WTC11 (cell line): ENCODE results near the gene PBX3. TPM values are rescaled to one million over a fixed set of nuclear protein-coding genes. Genes with fewer than 3 reads are reported as not detected.

Experiments used
- ATAC-seq: fragments of 200-7000 bp; cut with Tn5 transposase; 2 replicates; pipeline ENCODE4 v1.10.0; 2021; ENCODE audit warnings: mild to moderate bottlenecking, moderate library complexity
- CTCF ChIA-PET: fragments of 300-600 bp; sonication (Branson Sonifier 250); formaldehyde crosslinking; loops from one replicate; lab custom pipeline; 2021; ENCODE audit warnings: antibody characterized with exemption; lab: Charles Lee
- POLR2A ChIA-PET: fragments of 350-600 bp; sonication (Branson Sonifier 250); formaldehyde crosslinking; loops from one replicate; lab custom pipeline; 2021; ENCODE audit warnings: antibody characterized with exemption; lab: Charles Lee
- DNase-seq: peaks from one replicate; pipeline ENCODE4 v3.0.0; 2021; ENCODE audit warnings: low spot score
- H3K27ac Mint-ChIP-seq: 2 replicates; pipeline ENCODE4 v1.8.0; 2021; ENCODE audit warnings: mixed read lengths
- H3K27me3 Mint-ChIP-seq: 2 replicates; pipeline ENCODE4 v1.8.0; 2021; ENCODE audit warnings: low read depth, mild to moderate bottlenecking, moderate library complexity, mixed read lengths
- H3K36me3 Mint-ChIP-seq: 2 replicates; pipeline ENCODE4 v1.8.0; 2021; ENCODE audit warnings: mixed read lengths
- H3K4me1 Mint-ChIP-seq: 2 replicates; pipeline ENCODE4 v1.8.0; 2022; ENCODE audit warnings: mixed read lengths
- H3K4me3 Mint-ChIP-seq: 2 replicates; pipeline ENCODE4 v1.8.0; 2021; ENCODE audit warnings: mild to moderate bottlenecking, moderate library complexity, mixed read lengths
- H3K9me3 Mint-ChIP-seq: 2 replicates; pipeline ENCODE4 v1.8.0; 2021; ENCODE audit warnings: mixed read lengths
- AR ChIP-seq: fragments of 250-450 bp; sonication (Bioruptor Pico); IDR thresholded peaks from 2 replicates; pipeline ENCODE4 v1.9.0; 2021; ENCODE audit warnings: mild to moderate bottlenecking
- ELF4 ChIP-seq: sonication (generic); formaldehyde crosslinking; IDR thresholded peaks from 2 replicates; pipeline ENCODE4 v1.8.1; 2022; ENCODE audit warnings: low read depth, mild to moderate bottlenecking, moderate library complexity, missing genetic modification reagents
- ESRRA ChIP-seq: sonication (generic); formaldehyde crosslinking; IDR thresholded peaks from 2 replicates; pipeline ENCODE4 v1.8.1; 2022; ENCODE audit warnings: mild to moderate bottlenecking, missing genetic modification reagents, borderline replicate concordance
- FOXK1 ChIP-seq: sonication (generic); formaldehyde crosslinking; IDR thresholded peaks from 2 replicates; pipeline ENCODE4 v1.8.0; 2022; ENCODE audit warnings: mild to moderate bottlenecking, moderate library complexity, missing genetic modification reagents
- FOXP1 ChIP-seq: sonication (generic); formaldehyde crosslinking; IDR thresholded peaks from 2 replicates; pipeline ENCODE4 v1.8.0; 2022; ENCODE audit warnings: missing genetic modification reagents, mild to moderate bottlenecking, moderate library complexity, borderline replicate concordance
- JAZF1 ChIP-seq: fragments of 250-450 bp; sonication (Bioruptor Pico); IDR thresholded peaks from 2 replicates; pipeline ENCODE4 v1.9.0; 2021; ENCODE audit warnings: moderate library complexity, mild to moderate bottlenecking, inconsistent platforms
- MAX ChIP-seq: sonication (generic); formaldehyde crosslinking; IDR thresholded peaks from 2 replicates; pipeline ENCODE4 v1.8.0; 2022; ENCODE audit warnings: mild to moderate bottlenecking, missing genetic modification reagents
- PREB ChIP-seq: sonication (generic); formaldehyde crosslinking; IDR thresholded peaks from 2 replicates; pipeline ENCODE4 v1.8.1; 2022; ENCODE audit warnings: mild to moderate bottlenecking, missing genetic modification reagents, moderate library complexity, borderline replicate concordance
- STAT6 ChIP-seq: sonication (generic); formaldehyde crosslinking; conservative IDR thresholded peaks from 2 replicates; pipeline ENCODE4 v1.8.1; 2023; ENCODE audit warnings: mild to moderate bottlenecking, low read depth, missing genetic modification reagents, moderate library complexity
- TCF7 ChIP-seq: sonication (generic); formaldehyde crosslinking; IDR thresholded peaks from 2 replicates; pipeline ENCODE4 v1.8.0; 2022; ENCODE audit warnings: mild to moderate bottlenecking, low read depth, missing genetic modification reagents, moderate library complexity
- USF2 ChIP-seq: sonication (generic); formaldehyde crosslinking; IDR thresholded peaks from 2 replicates; pipeline ENCODE4 v1.8.1; 2023; ENCODE audit warnings: mild to moderate bottlenecking, missing genetic modification reagents, moderate library complexity
- ZNF671 ChIP-seq: fragments of 250-450 bp; sonication (Bioruptor Pico); IDR thresholded peaks from 2 replicates; pipeline ENCODE4 v1.8.0; 2021; ENCODE audit warnings: mild to moderate bottlenecking
- ZSCAN18 ChIP-seq: fragments of 250-450 bp; sonication (Bioruptor Pico); IDR thresholded peaks from 2 replicates; pipeline ENCODE4 v2.1.2; 2022; ENCODE audit warnings: mild to moderate bottlenecking, moderate library complexity
- total RNA-seq: library from RNA; stranded (reverse); gene quantifications from 3 replicates; pipeline ENCODE4 v1.2.3, GENCODE V29; 2021

The PBX3 gene
- total RNA-seq, 1 experiment from 2014 or later = 48.5 TPM

- POLR2A ChIA-PET = no interaction called here
- CTCF ChIA-PET = no interaction called here
- H3K4me3 Mint-ChIP-seq = no peak overlapping the region
- DNase-seq (no peak), ATAC-seq (no peak)
- H3K4me1 Mint-ChIP-seq = peaks cover 15% of the 10 kb centered on the region
- H3K36me3 Mint-ChIP-seq = peaks cover 1% of the 10 kb centered on the region
- no peaks in the 10 kb centered on the region for H3K9me3 Mint-ChIP-seq
- H3K27ac Mint-ChIP-seq = no peak overlapping the region
- peaks cover 23% of the 10 kb centered on the region for H3K27me3 Mint-ChIP-seq
- TF ChIP-seq JAZF1 (CRISPR knock-in tag) = no peak
- no peak for TF ChIP-seq FOXP1 (CRISPR knock-in tag)
- TF ChIP-seq MAX (CRISPR knock-in tag) = no peak
These were observed 3.3 kb upstream of the PBX3 start for GRCh38 chr9:125743682-125744428.

GRCh38 chr9:125744616-125745015 lies 2.6 kb upstream of the PBX3 start:
- Mint-ChIP-seq H3K4me3 (no peak overlapping the region), H3K9me3 (no peaks in the 10 kb centered on the region), H3K27ac (no peak overlapping the region), H3K4me1 (peaks cover 22% of the 10 kb centered on the region), H3K27me3 (peaks cover 23% of the 10 kb centered on the region), H3K36me3 (peaks cover 8% of the 10 kb centered on the region)
- TF ChIP-seq ELF4 (CRISPR knock-in tag) = no peak
- no peak for TF ChIP-seq TCF7 (CRISPR knock-in tag)
- TF ChIP-seq ZSCAN18 (CRISPR knock-in tag) = no peak
- TF ChIP-seq ZNF671 (CRISPR knock-in tag) = no peak
- no peak for TF ChIP-seq ESRRA (CRISPR knock-in tag)
- TF ChIP-seq STAT6 = no peak
- no peak for TF ChIP-seq PREB (CRISPR knock-in tag)
- TF ChIP-seq USF2 (CRISPR knock-in tag) = no peak
- no peak for TF ChIP-seq AR
- no peak for TF ChIP-seq FOXK1 (CRISPR knock-in tag)
- ChIA-PET POLR2A (no interaction called here), CTCF (no interaction called here)
- DNase-seq (no peak), ATAC-seq (no peak)
